T-helper 9 cell (primary cell): ENCODE data around the gene ENAH.

Source experiments
- DNase-seq: peaks from one replicate; pipeline ENCODE4 v3.0.0-alpha.2; 2020

ENAH gene

GRCh38 chr1:225468270-225469020 is 184.5 kb downstream of the ENAH start:
- DNase-seq = no peak

GRCh38 chr1:225467193-225468020 is 185.5 kb downstream of the ENAH start:
- DNase-seq = peak; percentile 67

- DNase-seq = no peak
Measured at GRCh38 chr1:225466848-225467192, 186.1 kb downstream of the ENAH start.

GRCh38 chr1:225465793-225466517 is 187.0 kb downstream of the ENAH start:
- DNase-seq = no peak

GRCh38 chr1:225464851-225465792 is 187.8 kb downstream of the ENAH start:
- DNase-seq = no peak

- no peak for DNase-seq
Measured at GRCh38 chr1:225462714-225463574, 190.0 kb downstream of the ENAH start.

GRCh38 chr1:225462429-225462713 is 190.6 kb downstream of the ENAH start:
- DNase-seq = no peak

GRCh38 chr1:225461533-225462428 is 191.1 kb downstream of the ENAH start:
- no peak for DNase-seq

GRCh38 chr1:225460737-225461532 is 192.0 kb downstream of the ENAH start:
- DNase-seq = no peak

GRCh38 chr1:225460021-225460736 is 192.7 kb downstream of the ENAH start:
- DNase-seq = no peak

- DNase-seq = no peak
Measured at GRCh38 chr1:225458222-225458631, 194.7 kb downstream of the ENAH start.

- no peak for DNase-seq
Measured at GRCh38 chr1:225454733-225455132, 198.2 kb downstream of the ENAH start.

GRCh38 chr1:225453797-225454648 is 198.9 kb downstream of the ENAH start:
- DNase-seq = no peak

- no peak for DNase-seq
Measured at GRCh38 chr1:225451840-225452515, 200.9 kb downstream of the ENAH start.

- DNase-seq = no peak
Measured at GRCh38 chr1:225451340-225451739, 201.6 kb downstream of the ENAH start.

- no peak for DNase-seq
Measured at GRCh38 chr1:225450491-225451191, 202.3 kb downstream of the ENAH start.

- DNase-seq = no peak
Measured at GRCh38 chr1:225449774-225450173, 203.1 kb downstream of the ENAH start.
